ENCODE results near the gene LRRK1. TPM values are rescaled to one million over a fixed set of nuclear protein-coding genes. Genes with fewer than 3 reads are reported as not detected.

Gene LRRK1
- total and polyA plus RNA-seq, 2 of the 13 experiments (the other 11 are each of a cell fraction or from before 2014, with no cell fraction given), result 0.13 to 1.2 TPM

DNA sequence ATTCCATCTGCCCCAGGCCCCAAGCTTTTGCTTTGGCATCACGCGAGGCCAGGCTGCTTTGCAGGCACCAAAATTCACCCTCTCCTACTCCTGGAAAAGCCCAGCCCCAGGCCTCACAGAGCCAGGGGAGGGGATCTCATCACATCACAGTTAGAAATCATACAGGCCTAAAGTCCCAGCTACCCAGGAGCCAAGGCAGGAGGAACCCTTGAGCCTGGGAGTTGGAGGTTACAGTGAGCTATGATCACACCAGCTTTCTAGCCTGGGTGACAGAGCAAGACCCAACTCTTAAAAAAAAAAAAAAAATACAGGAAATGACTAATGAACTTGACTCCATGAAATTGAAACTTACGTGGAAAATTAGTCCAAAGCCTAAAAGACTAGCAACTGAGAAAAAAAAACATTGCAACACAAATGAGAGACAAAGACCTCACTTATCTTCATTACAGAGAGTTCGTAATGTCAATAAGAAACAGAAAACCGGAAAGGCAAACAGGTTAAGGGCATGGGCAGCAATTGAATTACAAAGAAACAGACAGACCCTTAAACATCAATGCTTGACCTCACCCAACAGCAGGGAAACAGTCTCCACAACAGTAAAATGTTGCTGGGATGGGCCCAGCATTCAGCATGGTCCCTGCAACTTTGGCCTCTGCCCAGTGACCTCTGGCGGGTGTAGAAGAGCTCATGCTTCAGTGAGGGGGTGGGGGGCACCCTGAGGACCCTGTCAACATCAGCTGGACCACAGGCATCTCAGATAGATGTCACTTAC, 151.5 kb downstream of the LRRK1 start (continued):
- TF ChIP-seq, protein P1, sequence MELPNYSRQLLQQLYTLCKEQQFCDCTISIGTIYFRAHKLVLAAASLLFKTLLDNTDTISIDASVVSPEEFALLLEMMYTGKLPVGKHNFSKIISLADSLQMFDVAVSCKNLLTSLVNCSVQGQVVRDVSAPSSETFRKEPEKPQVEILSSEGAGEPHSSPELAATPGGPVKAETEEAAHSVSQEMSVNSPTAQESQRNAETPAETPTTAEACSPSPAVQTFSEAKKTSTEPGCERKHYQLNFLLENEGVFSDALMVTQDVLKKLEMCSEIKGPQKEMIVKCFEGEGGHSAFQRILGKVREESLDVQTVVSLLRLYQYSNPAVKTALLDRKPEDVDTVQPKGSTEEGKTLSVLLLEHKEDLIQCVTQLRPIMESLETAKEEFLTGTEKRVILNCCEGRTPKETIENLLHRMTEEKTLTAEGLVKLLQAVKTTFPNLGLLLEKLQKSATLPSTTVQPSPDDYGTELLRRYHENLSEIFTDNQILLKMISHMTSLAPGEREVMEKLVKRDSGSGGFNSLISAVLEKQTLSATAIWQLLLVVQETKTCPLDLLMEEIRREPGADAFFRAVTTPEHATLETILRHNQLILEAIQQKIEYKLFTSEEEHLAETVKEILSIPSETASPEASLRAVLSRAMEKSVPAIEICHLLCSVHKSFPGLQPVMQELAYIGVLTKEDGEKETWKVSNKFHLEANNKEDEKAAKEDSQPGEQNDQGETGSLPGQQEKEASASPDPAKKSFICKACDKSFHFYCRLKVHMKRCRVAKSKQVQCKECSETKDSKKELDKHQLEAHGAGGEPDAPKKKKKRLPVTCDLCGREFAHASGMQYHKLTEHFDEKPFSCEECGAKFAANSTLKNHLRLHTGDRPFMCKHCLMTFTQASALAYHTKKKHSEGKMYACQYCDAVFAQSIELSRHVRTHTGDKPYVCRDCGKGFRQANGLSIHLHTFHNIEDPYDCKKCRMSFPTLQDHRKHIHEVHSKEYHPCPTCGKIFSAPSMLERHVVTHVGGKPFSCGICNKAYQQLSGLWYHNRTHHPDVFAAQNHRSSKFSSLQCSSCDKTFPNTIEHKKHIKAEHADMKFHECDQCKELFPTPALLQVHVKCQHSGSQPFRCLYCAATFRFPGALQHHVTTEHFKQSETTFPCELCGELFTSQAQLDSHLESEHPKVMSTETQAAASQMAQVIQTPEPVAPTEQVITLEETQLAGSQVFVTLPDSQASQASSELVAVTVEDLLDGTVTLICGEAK (IDR thresholded peaks at IDR 0.05), result no peak
- TF ChIP-seq, protein P1 (CRISPR knock-in tag; IDR thresholded peaks at IDR 0.05), result no peak
- TF ChIP-seq ZBTB3 (CRISPR knock-in tag; IDR thresholded peaks at IDR 0.05; ENCODE audit: borderline replicate concordance, low read depth), result no peak
- no peak for TF ChIP-seq SMARCC2 (IDR thresholded peaks at IDR 0.05)
- no peak for TF ChIP-seq YY1 (IDR thresholded peaks at IDR 0.05; ENCODE audit: insufficient read depth, insufficient replicate concordance, low read depth, low read length)
- peak; percentile 47; the same call in 1 of the 2 replicates for TF ChIP-seq ZFP36L1 (CRISPR knock-in tag; IDR thresholded peaks at IDR 0.05)
- TF ChIP-seq TAF15 (IDR thresholded peaks at IDR 0.05; ENCODE audit: low read depth, low read length, poor library complexity, severe bottlenecking), result no peak
- no peak for TF ChIP-seq ZNF839 (CRISPR knock-in tag; IDR thresholded peaks at IDR 0.05; ENCODE audit: borderline replicate concordance)
- TF ChIP-seq, protein P2, sequence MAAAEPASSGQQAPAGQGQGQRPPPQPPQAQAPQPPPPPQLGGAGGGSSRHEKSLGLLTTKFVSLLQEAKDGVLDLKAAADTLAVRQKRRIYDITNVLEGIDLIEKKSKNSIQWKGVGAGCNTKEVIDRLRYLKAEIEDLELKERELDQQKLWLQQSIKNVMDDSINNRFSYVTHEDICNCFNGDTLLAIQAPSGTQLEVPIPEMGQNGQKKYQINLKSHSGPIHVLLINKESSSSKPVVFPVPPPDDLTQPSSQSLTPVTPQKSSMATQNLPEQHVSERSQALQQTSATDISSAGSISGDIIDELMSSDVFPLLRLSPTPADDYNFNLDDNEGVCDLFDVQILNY (CRISPR knock-in tag; conservative IDR thresholded peaks at IDR 0.05), result no peak
- TF ChIP-seq RAD21 (CRISPR knock-in tag; IDR thresholded peaks at IDR 0.05), result no peak
- no peak for TF ChIP-seq GATAD1 (CRISPR knock-in tag; IDR thresholded peaks at IDR 0.05)
- TF ChIP-seq NFKBIZ (CRISPR knock-in tag; IDR thresholded peaks at IDR 0.05), result peak; percentile 70; the same call in 1 of the 2 replicates
- TF ChIP-seq ZNF33A (CRISPR knock-in tag; IDR thresholded peaks at IDR 0.05; ENCODE audit: borderline replicate concordance), result no peak
- TF ChIP-seq ZC3H13 (CRISPR knock-in tag; IDR thresholded peaks at IDR 0.05), result no peak
- no peak for TF ChIP-seq ZNF337 (CRISPR knock-in tag; IDR thresholded peaks at IDR 0.05; ENCODE audit: borderline replicate concordance, low read depth)
- peak; percentile 95 for TF ChIP-seq GATAD2A (CRISPR knock-in tag; IDR thresholded peaks at IDR 0.05)
- TF ChIP-seq KLF11 (CRISPR knock-in tag; IDR thresholded peaks at IDR 0.05), result no peak; the same call in 1 of the 2 replicates
- TF ChIP-seq ZNF747 (CRISPR knock-in tag; IDR thresholded peaks at IDR 0.05; ENCODE audit: borderline replicate concordance), result no peak
- TF ChIP-seq CHD2 (IDR thresholded peaks at IDR 0.05; ENCODE audit: low read depth, low read length), result no peak
- no peak for TF ChIP-seq U2AF2 (IDR thresholded peaks at IDR 0.05; ENCODE audit: low read depth, low read length)
- TF ChIP-seq GABPB1 (CRISPR knock-in tag; IDR thresholded peaks at IDR 0.05), result no peak
- TF ChIP-seq ZFP36 (IDR thresholded peaks at IDR 0.05; ENCODE audit: borderline replicate concordance, low read depth, low read length, partially characterized antibody), result no peak
